Measurements from ENCODE around the gene BOLL. TPM values are rescaled to one million over a fixed set of nuclear protein-coding genes. Genes with fewer than 3 reads are reported as not detected.

BOLL gene
- total RNA-seq, 1 experiment from 2014 or later: not detected

DNA sequence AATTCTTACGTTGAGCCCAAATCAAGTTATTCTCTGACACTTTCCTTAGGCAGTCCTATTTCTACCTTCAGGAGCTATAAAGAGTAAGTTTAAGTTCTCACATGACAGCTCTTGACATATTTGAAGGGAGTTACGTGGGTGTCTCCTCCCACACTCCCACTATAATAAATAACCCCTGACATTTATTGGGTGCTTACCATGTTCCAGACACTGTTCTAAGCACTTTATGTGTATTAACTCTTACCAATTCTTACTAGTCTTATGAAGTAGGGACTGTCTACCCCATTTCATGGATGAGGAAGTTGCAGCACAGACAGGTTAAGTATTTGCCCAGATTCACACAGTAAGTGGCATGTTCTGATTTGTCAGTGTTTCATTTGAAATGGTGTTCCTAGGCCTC lies 37.2 kb upstream of the BOLL start:
- no peak overlapping the region for H3K27ac ChIP-seq (ENCODE audit: insufficient read length, low read depth, low read length)
- no peaks in the 10 kb centered on the region for H3K79me2 ChIP-seq (ENCODE audit: insufficient read depth, low read length)
- H2BK5ac ChIP-seq (ENCODE audit: insufficient read length, low read length): no peak overlapping the region
- peaks cover 4% of the 10 kb centered on the region for H3K27me3 Mint-ChIP-seq (ENCODE audit: low read depth)
- H3K4me1 ChIP-seq (ENCODE audit: insufficient read depth, low read length): no peaks in the 10 kb centered on the region
- H2BK12ac ChIP-seq (ENCODE audit: insufficient read length, low read depth, low read length): no peak overlapping the region
- H3K9me3 ChIP-seq (ENCODE audit: control insufficient read depth, low read depth, low read length): no peaks in the 10 kb centered on the region
- no peak overlapping the region for H3K23ac ChIP-seq (ENCODE audit: insufficient read length, low read depth, low read length)
- no peak overlapping the region for H3K18ac ChIP-seq (ENCODE audit: insufficient read length, low read depth, low read length)
- WGBS (ENCODE audit: extremely low coverage, insufficient read length, low lambda C conversion rate): no CpG with 5 or more reads among the region's 2 CpGs
- H3T11ph ChIP-seq (ENCODE audit: low read length): no peak overlapping the region
- no peaks in the 10 kb centered on the region for H4K20me1 ChIP-seq (ENCODE audit: control insufficient read depth, insufficient read depth, insufficient read length)
- no peak overlapping the region for H3K56ac ChIP-seq (ENCODE audit: insufficient read length, low read depth, low read length)
- no peak overlapping the region for H4K5ac ChIP-seq (ENCODE audit: insufficient read length, low read depth, low read length)
- no peak overlapping the region for H2BK20ac ChIP-seq (ENCODE audit: low read depth, low read length, poor library complexity, severe bottlenecking)
- H3K4me2 ChIP-seq (ENCODE audit: insufficient read depth, insufficient read length, low read length): no peak overlapping the region
- no peaks in the 10 kb centered on the region for H3K36me3 Mint-ChIP-seq (ENCODE audit: insufficient read depth in 1 of 3, low read depth in 3 of 3)
- H3K27me3 ChIP-seq (ENCODE audit: insufficient read depth, low read length): no peaks in the 10 kb centered on the region
- no peak overlapping the region for H4K91ac ChIP-seq (ENCODE audit: insufficient read length, low read depth, low read length)
- TF ChIP-seq, protein P1, sequence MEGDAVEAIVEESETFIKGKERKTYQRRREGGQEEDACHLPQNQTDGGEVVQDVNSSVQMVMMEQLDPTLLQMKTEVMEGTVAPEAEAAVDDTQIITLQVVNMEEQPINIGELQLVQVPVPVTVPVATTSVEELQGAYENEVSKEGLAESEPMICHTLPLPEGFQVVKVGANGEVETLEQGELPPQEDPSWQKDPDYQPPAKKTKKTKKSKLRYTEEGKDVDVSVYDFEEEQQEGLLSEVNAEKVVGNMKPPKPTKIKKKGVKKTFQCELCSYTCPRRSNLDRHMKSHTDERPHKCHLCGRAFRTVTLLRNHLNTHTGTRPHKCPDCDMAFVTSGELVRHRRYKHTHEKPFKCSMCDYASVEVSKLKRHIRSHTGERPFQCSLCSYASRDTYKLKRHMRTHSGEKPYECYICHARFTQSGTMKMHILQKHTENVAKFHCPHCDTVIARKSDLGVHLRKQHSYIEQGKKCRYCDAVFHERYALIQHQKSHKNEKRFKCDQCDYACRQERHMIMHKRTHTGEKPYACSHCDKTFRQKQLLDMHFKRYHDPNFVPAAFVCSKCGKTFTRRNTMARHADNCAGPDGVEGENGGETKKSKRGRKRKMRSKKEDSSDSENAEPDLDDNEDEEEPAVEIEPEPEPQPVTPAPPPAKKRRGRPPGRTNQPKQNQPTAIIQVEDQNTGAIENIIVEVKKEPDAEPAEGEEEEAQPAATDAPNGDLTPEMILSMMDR (conservative IDR thresholded peaks at IDR 0.05): no peak
- H2AFZ ChIP-seq (ENCODE audit: low read length): no peak overlapping the region
- H3K27ac Mint-ChIP-seq: no peak overlapping the region
- H3K14ac ChIP-seq (ENCODE audit: insufficient read depth, low read length): no peak overlapping the region
- H2BK15ac ChIP-seq (ENCODE audit: low read depth, low read length): no peak overlapping the region
- H3K9ac ChIP-seq (ENCODE audit: extremely low read depth, insufficient read length, low read length): no peak overlapping the region
- no peaks in the 10 kb centered on the region for H3K9me3 Mint-ChIP-seq
- no peak overlapping the region for H3K4ac ChIP-seq (ENCODE audit: low read depth, low read length)
- no peaks in the 10 kb centered on the region for H3K79me1 ChIP-seq (ENCODE audit: insufficient read depth, low read depth, low read length, poor library complexity, severe bottlenecking)
- no peak overlapping the region for H2BK120ac ChIP-seq (ENCODE audit: low read depth, low read length, poor library complexity, severe bottlenecking)
- H3K4me3 Mint-ChIP-seq: no peak overlapping the region
- no peak overlapping the region for H4K8ac ChIP-seq (replicated peaks; ENCODE audit: insufficient read length, low read depth, low read length)
- H3K4me1 Mint-ChIP-seq: peaks cover 0 to 6% of the 10 kb centered on the region in 2 experiments; a peak in 3 of 4 replicates
- no peak for DNase-seq
- no peak overlapping the region for H2AK5ac ChIP-seq (ENCODE audit: insufficient read length, low read length)
- no peaks in the 10 kb centered on the region for H3K23me2 ChIP-seq (ENCODE audit: insufficient read length, low read depth, low read length, poor library complexity, severe bottlenecking)

Measured in H9 (cell line).